IPS-NIHi11 (cell line): ENCODE results near the gene TDRD9.

ENCODE experiments used
- DNase-seq: peaks from one replicate; pipeline ENCODE4 v3.0.0; 2012; ENCODE audit warnings: mixed read lengths, low spot score

TDRD9 gene

GRCh38 chr14:104069541-104069940 is 141.3 kb downstream of the TDRD9 start:
- DNase-seq, result no peak

- no peak for DNase-seq
Observed at GRCh38 chr14:104072586-104072985, 144.3 kb downstream of the TDRD9 start.

DNA sequence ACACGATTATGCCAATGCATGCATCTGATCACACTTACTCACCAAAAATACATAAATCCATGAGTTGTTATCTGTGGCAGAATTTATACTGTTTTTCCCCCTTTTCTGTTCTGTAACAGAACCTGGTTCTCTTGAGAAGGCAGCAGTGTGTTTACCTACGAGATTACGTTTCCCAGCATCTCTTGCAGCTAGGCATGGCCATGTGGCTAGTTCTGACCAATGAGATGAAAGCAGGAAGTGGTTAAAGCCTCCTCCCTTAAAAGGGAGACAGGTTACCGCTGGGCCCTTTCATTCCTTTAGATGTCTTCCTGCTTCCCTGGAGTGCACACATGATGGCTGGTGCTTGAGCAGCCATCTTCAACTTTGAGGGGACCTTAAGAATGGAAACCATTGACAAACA is 145.5 kb downstream of the TDRD9 start:
- DNase-seq, result no peak

DNA sequence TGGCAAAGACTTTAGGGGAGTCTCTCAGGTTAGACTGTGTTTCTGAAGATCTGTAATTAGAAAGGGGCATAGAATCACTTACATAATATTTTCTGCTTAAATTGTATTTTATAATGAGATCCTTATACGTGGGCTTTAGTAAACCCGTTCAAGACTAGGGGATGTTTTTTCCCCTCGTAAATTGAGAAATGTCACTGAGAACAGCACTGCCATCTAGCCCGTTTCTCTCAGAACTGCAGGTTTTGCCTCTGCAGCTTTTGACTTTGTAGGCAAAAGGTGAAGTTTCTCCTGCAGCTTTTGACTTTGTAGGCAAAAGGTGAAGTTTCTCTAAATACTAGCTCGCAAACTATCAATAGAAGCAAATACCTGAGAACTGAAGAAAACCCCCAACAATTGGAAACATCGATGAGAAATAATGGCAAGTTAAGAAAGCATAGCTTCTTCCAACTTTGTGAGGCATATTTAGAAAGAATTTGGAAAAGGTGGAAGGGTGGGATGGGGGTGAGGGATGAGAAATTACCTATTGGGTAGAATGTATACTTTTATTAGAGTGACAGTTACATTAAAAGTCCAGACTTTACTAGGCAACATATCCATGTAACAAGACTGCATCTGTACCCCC is 147.4 kb downstream of the TDRD9 start:
- DNase-seq, result no peak

DNA sequence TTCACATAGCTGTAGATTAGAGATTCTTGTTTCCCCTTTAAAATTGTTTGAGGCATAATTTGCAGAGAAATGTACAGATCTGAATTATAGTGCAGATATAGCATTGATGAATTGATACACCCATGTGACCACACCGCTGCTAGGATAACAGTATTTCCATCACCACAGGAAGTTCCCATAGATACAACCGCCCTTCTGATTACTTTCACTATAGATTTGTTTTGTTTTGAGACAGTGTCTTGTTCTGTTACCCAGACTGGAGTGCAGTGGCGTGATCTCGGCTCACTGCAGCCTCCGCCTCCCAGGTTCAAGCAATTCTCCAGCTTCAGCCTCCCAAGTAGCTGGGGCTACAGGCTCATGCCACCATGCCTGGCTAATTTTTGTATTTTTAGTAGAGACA is 148.5 kb downstream of the TDRD9 start:
- DNase-seq, result no peak

- peak; percentile 92 for DNase-seq
Observed at GRCh38 chr14:104078031-104078455, 149.8 kb downstream of the TDRD9 start.

- no peak for DNase-seq
Observed at GRCh38 chr14:104080376-104081260, 152.4 kb downstream of the TDRD9 start.

- DNase-seq, result no peak
Observed at GRCh38 chr14:104081261-104081835, 153.1 kb downstream of the TDRD9 start.

DNA sequence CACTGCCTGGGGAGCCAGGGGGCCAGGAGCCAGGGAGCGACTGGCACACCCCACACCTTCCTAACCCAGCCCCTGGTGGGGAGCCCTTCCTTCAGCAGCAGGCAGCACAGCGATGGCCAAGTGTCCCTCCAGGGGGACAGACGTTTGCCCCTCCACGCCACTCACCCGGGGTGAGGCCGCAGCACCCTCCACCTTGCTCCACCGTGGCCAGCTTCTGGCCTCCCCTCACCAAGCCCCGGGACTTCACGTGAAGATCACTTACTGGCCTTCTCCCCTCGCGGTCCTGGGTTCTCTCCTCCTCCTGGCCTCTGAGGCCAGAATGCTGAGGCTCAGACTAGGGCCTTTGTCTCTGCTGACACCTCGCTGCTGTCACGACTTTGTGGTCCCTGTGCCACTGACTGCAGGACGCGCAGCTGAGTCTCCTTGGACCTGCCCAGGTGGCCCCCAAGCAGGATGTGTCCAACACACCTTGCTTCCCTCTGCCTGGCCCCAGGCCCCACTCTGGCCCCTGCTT is 153.8 kb downstream of the TDRD9 start:
- no peak for DNase-seq

DNA sequence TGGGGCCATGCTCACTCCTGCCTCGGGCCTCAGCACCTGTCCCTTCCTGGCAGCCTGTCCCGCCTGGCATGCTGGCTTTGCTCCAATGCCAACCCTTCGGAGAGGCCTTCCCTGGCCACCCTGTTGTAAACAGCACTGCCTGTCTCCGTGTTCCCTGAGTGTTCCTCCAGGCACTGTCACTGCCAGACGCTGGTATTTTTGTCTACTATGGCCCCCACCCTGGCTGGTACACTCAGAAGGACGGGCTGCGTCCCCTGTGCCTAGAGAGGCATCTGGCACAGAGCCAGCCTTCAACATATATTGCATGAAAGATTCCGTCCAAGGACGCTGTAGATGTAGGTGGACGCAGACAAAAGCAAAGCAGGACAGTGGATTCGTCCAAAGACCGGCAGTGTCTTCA is 154.6 kb downstream of the TDRD9 start:
- no peak for DNase-seq

GRCh38 chr14:104084251-104085002 is 156.2 kb downstream of the TDRD9 start:
- no peak for DNase-seq

DNA sequence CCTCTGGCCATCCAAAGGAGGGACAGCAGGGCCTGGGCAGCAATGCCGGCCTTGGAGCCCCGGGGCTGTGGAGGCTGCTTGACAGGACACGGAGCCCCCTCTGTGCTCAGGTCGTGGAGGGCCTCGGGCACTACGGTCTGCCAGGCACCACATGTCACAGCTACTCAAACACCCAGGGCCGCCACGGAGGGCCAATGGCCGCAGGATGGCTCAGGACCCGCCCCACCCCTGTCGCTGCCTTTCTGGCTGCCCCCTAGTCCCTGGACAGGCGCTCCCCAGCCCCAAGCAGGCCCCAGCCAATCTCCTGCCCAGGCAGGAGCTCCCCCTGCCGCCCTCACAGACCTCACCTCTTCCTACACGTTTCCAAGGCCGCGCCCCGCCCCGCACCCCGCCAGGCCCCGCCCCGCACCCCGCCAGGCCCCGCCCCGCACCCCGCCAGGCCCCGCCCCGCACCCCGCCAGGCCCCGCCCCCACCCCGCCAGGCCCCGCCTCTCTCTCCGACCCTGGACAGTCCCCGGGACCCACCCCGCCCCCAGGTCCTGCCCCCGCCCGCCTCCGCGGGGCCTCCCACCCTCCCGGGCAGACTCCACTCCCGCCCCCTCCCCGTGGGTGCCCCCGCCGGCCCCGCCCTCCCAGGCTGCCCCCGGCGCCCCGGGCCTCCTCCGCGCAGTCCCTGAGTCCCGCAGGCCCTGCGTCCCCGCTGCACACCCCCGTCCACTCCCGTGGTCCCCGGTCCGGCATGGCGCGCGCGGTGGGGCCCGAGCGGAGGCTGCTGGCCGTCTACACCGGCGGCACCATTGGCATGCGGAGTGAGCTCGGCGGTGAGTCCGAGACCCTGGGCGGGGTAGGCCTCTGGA is 157.0 kb downstream of the TDRD9 start, which contains the start of gene ASPG:
ASPG (plus strand) TSS at position 669 of the 857 bp plus-strand sequence; CDS start at position 740, 71 bp downstream.
- peak; percentile 99 for DNase-seq

GRCh38 chr14:104085889-104086201 is 157.6 kb downstream of the TDRD9 start:
- DNase-seq, result no peak

GRCh38 chr14:104086210-104086660 is 158.0 kb downstream of the TDRD9 start:
- DNase-seq, result no peak

DNA sequence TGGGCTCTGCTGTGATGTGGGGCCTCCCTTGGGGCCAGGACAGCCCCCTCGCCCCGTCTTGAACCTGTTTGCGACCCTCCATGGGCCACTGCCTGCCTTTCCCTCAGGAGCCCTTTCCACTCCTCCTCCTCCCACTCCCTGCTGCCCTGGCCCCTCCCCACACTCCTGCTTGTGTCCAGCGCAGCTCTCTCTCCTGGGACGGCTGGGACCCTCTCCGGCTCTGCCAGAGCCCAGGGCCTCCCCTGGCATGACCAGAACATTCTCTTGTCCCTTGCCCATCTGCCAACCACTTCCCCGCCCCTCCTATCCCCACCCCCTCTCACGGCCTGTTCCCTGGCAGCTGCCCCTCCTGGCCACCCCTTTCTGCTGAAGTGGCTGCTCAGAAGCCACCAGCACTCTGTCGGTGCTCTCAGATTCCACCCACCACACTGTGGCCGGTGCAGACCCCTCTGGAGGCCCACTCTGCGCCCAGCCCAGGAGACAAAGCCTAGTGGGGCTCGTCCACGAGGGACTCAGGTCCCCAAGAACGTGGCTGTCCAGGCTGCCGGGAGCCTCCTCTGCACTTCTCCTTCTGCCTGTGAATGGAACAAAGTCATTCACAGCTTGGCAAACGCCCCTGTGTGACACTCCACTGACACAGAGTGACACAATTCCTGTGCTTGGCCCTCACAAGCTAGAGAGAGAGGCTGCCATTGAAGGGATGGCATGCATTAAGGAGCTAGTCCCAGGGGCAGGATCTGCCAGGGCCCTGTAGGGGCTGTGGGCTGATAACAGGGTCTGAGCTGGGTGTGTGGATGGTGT is 158.6 kb downstream of the TDRD9 start:
- no peak for DNase-seq

DNA sequence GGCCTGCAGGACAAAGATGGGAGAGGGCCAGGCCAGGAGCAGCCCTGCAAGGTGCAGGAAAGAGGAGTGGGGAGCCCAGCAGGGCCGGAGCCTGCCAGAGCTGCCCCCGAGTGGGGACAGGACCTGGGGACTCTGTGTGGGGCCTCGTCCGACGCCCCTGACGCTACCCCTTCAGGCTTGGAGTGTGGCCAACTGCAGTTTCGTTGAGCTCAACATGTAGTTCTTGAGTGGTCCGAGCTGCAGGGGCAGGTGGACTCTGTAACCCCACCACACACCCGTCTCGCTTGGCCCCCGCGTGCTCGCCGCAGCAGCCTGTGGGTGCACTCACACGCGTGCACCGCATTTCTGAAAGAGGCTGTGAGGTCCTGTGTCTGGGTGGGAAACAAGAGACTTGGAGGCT is 159.2 kb downstream of the TDRD9 start:
- DNase-seq, result no peak

DNA sequence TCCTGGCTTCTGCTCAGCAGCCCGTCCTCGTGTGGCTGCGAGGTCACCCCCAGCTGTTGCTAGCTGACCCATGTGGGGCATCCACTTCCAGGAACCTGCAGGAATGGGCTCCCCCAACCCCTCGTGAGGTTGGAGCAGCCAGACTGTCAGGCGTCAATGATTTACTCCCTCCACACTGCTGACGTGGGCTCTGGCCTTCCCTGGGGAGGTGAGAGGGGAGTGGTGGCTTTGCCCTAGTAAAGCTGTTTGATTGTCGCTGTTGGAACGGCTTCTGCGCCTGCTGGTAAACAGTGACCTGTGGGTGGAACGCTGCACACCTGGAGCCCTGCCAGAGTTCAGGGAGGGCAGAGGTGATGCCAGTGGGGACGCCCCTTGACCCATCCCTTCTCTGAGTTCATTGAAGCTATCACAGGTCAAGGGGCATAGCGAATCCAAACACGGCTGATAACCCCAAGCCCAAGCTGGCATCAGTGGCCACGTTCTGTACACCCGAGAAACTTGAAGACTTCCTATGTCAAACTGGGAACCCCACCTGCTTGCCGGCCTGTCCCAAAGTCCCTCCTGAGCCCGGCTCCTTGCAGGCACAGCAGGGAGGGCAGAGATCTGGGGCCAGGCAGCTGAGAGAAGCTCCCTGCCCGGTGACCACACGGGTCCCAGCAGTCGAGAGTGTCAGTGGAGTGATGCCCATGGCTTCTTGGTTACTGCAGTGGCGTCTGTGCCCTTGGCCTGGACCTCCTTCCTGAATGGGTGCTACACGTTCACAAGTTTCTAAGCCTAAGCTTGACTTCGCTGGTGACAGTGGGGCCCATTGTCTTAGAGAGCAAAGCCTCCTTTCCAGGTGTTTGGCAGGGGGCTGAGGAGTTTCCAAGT is 160.0 kb downstream of the TDRD9 start:
- no peak for DNase-seq

GRCh38 chr14:104090071-104090748 is 162.0 kb downstream of the TDRD9 start:
- DNase-seq, result no peak
